GM23338 (cell line): ENCODE data around the gene SLC37A1. TPM values are rescaled to one million over a fixed set of nuclear protein-coding genes. Genes with fewer than 3 reads are reported as not detected.

Experiments
- ATAC-seq: fragments of 200-7000 bp; cut with Tn5 transposase; 3 replicates; pipeline ENCODE4 v1.9.1; 2020
- DNase-seq: peaks from one replicate; pipeline ENCODE4 v3.0.0-alpha.2; 2015; ENCODE audit warnings: low spot score
- H2AFZ ChIP-seq: fragments of 200-600 bp; sonication (generic); 2 replicates; pipeline ENCODE4 v1.8.0; 2016; ENCODE audit warnings: antibody characterized with exemption, mild to moderate bottlenecking, moderate library complexity
- H3F3A ChIP-seq: fragments of 200-600 bp; sonication (generic); replicated peaks from 2 replicates; pipeline ENCODE4 v1.8.0; 2017; ENCODE audit warnings: antibody characterized with exemption, mixed run types, low read depth
- H3K27ac ChIP-seq: fragments of 200-600 bp; sonication (generic); 2 replicates; pipeline ENCODE4 v1.6.1; 2016; ENCODE audit warnings: low read depth
- H3K27me3 ChIP-seq: fragments of 200-600 bp; sonication (generic); 2 replicates; pipeline ENCODE4 v1.8.0; 2016; ENCODE audit warnings: mild to moderate bottlenecking, mixed run types, moderate library complexity; ENCODE audit not compliant: insufficient read depth
- H3K36me3 ChIP-seq: fragments of 200-600 bp; sonication (generic); 2 replicates; pipeline ENCODE4 v1.8.0; 2016; ENCODE audit warnings: mild to moderate bottlenecking; ENCODE audit not compliant: insufficient read depth
- H3K4me1 ChIP-seq: fragments of 200-600 bp; sonication (generic); 2 replicates; pipeline ENCODE4 v1.8.0; 2016; ENCODE audit warnings: mild to moderate bottlenecking, moderate library complexity; ENCODE audit not compliant: insufficient read depth
- H3K4me2 ChIP-seq: fragments of 200-600 bp; sonication (generic); 2 replicates; pipeline ENCODE4 v1.7.1; 2017; ENCODE audit warnings: mixed run types
- H3K4me3 ChIP-seq: fragments of 200-600 bp; sonication (generic); 2 replicates; pipeline ENCODE4 v1.6.1; 2016; ENCODE audit warnings: mixed run types
- H3K79me2 ChIP-seq: fragments of 200-600 bp; sonication (generic); replicated peaks from 2 replicates; pipeline ENCODE4 v1.8.0; 2017; ENCODE audit warnings: mild to moderate bottlenecking; ENCODE audit not compliant: insufficient read depth
- H3K9me2 ChIP-seq: fragments of 200-600 bp; sonication (generic); 2 replicates; pipeline ENCODE4 v1.8.0; 2017; ENCODE audit not compliant: insufficient read depth
- H4K20me1 ChIP-seq: fragments of 200-600 bp; sonication (generic); replicated peaks from 2 replicates; pipeline ENCODE4 v1.8.0; 2017; ENCODE audit warnings: mild to moderate bottlenecking; ENCODE audit not compliant: insufficient read depth
- H3K27ac Mint-ChIP-seq: 2 replicates; pipeline ENCODE4 v1.8.0; 2020; ENCODE audit warnings: inconsistent platforms, mild to moderate bottlenecking, moderate library complexity, mixed read lengths
- H3K27me3 Mint-ChIP-seq: 3 replicates; pipeline ENCODE4 v1.8.0; 2022; ENCODE audit warnings: low read depth, mild to moderate bottlenecking, moderate library complexity, mixed read lengths, inconsistent platforms; ENCODE audit not compliant: insufficient read depth, poor library complexity
- H3K36me3 Mint-ChIP-seq: 3 replicates; pipeline ENCODE4 v1.8.0; 2021; ENCODE audit warnings: low read depth, mild to moderate bottlenecking, inconsistent platforms, moderate library complexity, mixed read lengths
- H3K4me1 Mint-ChIP-seq: 3 replicates; pipeline ENCODE4 v1.8.0; 2020; ENCODE audit warnings: mild to moderate bottlenecking, inconsistent platforms, mixed read lengths
- H3K4me3 Mint-ChIP-seq: 3 replicates; pipeline ENCODE4 v1.8.0; 2021; ENCODE audit warnings: moderate library complexity, mild to moderate bottlenecking, inconsistent platforms, mixed read lengths
- H3K9me3 Mint-ChIP-seq: 3 replicates; pipeline ENCODE4 v1.8.0; 2020; ENCODE audit warnings: moderate library complexity, mild to moderate bottlenecking, inconsistent platforms, mixed read lengths
- CTCF ChIP-seq, 2 experiments: fragments of 200-600 bp in 1 of 2; sonication (generic) in 1 of 2; conservative IDR thresholded peaks; 2 replicates each; pipeline versions ENCODE4 v1.5.1 to v1.6.1; 2016 to 2017; ENCODE audit warnings: antibody characterized with exemption in 2 of 2, low read depth in 2 of 2, mild to moderate bottlenecking in 2 of 2, moderate library complexity in 1 of 2
- ETS1 ChIP-seq: IDR thresholded peaks from 2 replicates; pipeline ENCODE4 v1.6.1; 2016; ENCODE audit warnings: antibody characterized with exemption
- EZH2phosphoT487 ChIP-seq: fragments of 200-600 bp; sonication (generic); IDR thresholded peaks from one replicate; pipeline ENCODE4 v1.8.1; 2018; ENCODE audit warnings: antibody characterized with exemption; ENCODE audit not compliant: unreplicated experiment
- NANOG ChIP-seq: IDR thresholded peaks from 2 replicates; pipeline ENCODE4 v1.6.1; 2016; ENCODE audit warnings: antibody characterized with exemption, borderline replicate concordance
- REST ChIP-seq: IDR thresholded peaks from one replicate; pipeline ENCODE4 v1.6.1; 2018; ENCODE audit warnings: antibody characterized with exemption; ENCODE audit not compliant: unreplicated experiment
- ZNF114 ChIP-seq: fragments of 250-450 bp; sonication (Bioruptor Pico); IDR thresholded peaks from 2 replicates; pipeline ENCODE4 v1.5.0; 2020; ENCODE audit warnings: mild to moderate bottlenecking, moderate library complexity
- ZNF331 ChIP-seq: fragments of 250-450 bp; sonication (Bioruptor Pico); IDR thresholded peaks from 2 replicates; pipeline ENCODE4 v1.5.0; 2020; ENCODE audit warnings: low read depth, mild to moderate bottlenecking, moderate library complexity
- polyA plus RNA-seq: library from polyadenylated mRNA; unstranded; fragments of >200 nt; fragmentation: Nextera tagmentation; extraction: Ambion mirVana; gene quantifications from 2 replicates; pipeline ENCODE4 v1.2.1, GENCODE V29; 2016
- total RNA-seq: library from RNA; depleted of rRNA; stranded (reverse); fragments of >200 nt; shearing (Covaris generic); gene quantifications from 2 replicates; pipeline ENCODE4 v1.2.3, GENCODE V29; 2014

Gene SLC37A1
- total and polyA plus RNA-seq, 2 experiments from 2014 or later = 14.0 to 30.3 TPM

- TF ChIP-seq ETS1 (no peak), EZH2phosphoT487 (no peak), CTCF (conservative IDR thresholded peaks at IDR 0.05; ENCODE audit: low read depth in 2 of 2) (no peak), NANOG (no peak), ZNF331 (CRISPR knock-in tag) (no peak)
These were observed 84.0 kb downstream of the SLC37A1 start (continued) for GRCh38 chr21:42597487-42598158.

- H2AFZ ChIP-seq = no peak overlapping the region
- ATAC-seq (no peak), DNase-seq (no peak)
- Mint-ChIP-seq H3K27ac (no peak overlapping the region), H3K4me1 (no peaks in the 10 kb centered on the region), H3K4me3 (no peak overlapping the region), H3K9me3 (peaks cover 9% of the 10 kb centered on the region; the same call in 2 of the 3 replicates), H3K27me3 (peaks cover 6% of the 10 kb centered on the region), H3K36me3 (no peaks in the 10 kb centered on the region)
- no peaks in the 10 kb centered on the region for H3F3A ChIP-seq
- H3K4me3 ChIP-seq = no peak overlapping the region
- no peak overlapping the region for H3K4me2 ChIP-seq
- no peaks in the 10 kb centered on the region for H3K9me2 ChIP-seq
- TF ChIP-seq ZNF114 (CRISPR knock-in tag) (no peak), ETS1 (no peak), REST (no peak)
- no peaks in the 10 kb centered on the region for H3K36me3 ChIP-seq
- H4K20me1 ChIP-seq = no peaks in the 10 kb centered on the region
- H3K4me1 ChIP-seq = peaks cover 5% of the 10 kb centered on the region; the same call in 1 of the 2 replicates
- no peak overlapping the region for H3K27ac ChIP-seq
- no peaks in the 10 kb centered on the region for H3K79me2 ChIP-seq
- no peaks in the 10 kb centered on the region for H3K27me3 ChIP-seq
These were observed 84.6 kb downstream of the SLC37A1 start for GRCh38 chr21:42598159-42598735.
